GM23338 (cell line): ENCODE results near the gene SGSM1. TPM values are rescaled to one million over a fixed set of nuclear protein-coding genes. Genes with fewer than 3 reads are reported as not detected.
"Not testable (repeated sequence)": the region's sequence is repeated elsewhere in the genome, so short reads cannot be mapped to it uniquely, and the experiment has no call there.

Experiments used
- ATAC-seq: fragments of 200-7000 bp; cut with Tn5 transposase; 3 replicates; pipeline ENCODE4 v1.9.1; 2020
- DNase-seq: peaks from one replicate; pipeline ENCODE4 v3.0.0-alpha.2; 2015; ENCODE audit warnings: low spot score
- H2AFZ ChIP-seq: fragments of 200-600 bp; sonication (generic); 2 replicates; pipeline ENCODE4 v1.8.0; 2016; ENCODE audit warnings: antibody characterized with exemption, mild to moderate bottlenecking, moderate library complexity
- H3F3A ChIP-seq: fragments of 200-600 bp; sonication (generic); replicated peaks from 2 replicates; pipeline ENCODE4 v1.8.0; 2017; ENCODE audit warnings: antibody characterized with exemption, mixed run types, low read depth
- H3K27ac ChIP-seq: fragments of 200-600 bp; sonication (generic); 2 replicates; pipeline ENCODE4 v1.6.1; 2016; ENCODE audit warnings: low read depth
- H3K27me3 ChIP-seq: fragments of 200-600 bp; sonication (generic); 2 replicates; pipeline ENCODE4 v1.8.0; 2016; ENCODE audit warnings: mild to moderate bottlenecking, mixed run types, moderate library complexity; ENCODE audit not compliant: insufficient read depth
- H3K36me3 ChIP-seq: fragments of 200-600 bp; sonication (generic); 2 replicates; pipeline ENCODE4 v1.8.0; 2016; ENCODE audit warnings: mild to moderate bottlenecking; ENCODE audit not compliant: insufficient read depth
- H3K4me1 ChIP-seq: fragments of 200-600 bp; sonication (generic); 2 replicates; pipeline ENCODE4 v1.8.0; 2016; ENCODE audit warnings: mild to moderate bottlenecking, moderate library complexity; ENCODE audit not compliant: insufficient read depth
- H3K4me2 ChIP-seq: fragments of 200-600 bp; sonication (generic); 2 replicates; pipeline ENCODE4 v1.7.1; 2017; ENCODE audit warnings: mixed run types
- H3K4me3 ChIP-seq: fragments of 200-600 bp; sonication (generic); 2 replicates; pipeline ENCODE4 v1.6.1; 2016; ENCODE audit warnings: mixed run types
- H3K79me2 ChIP-seq: fragments of 200-600 bp; sonication (generic); replicated peaks from 2 replicates; pipeline ENCODE4 v1.8.0; 2017; ENCODE audit warnings: mild to moderate bottlenecking; ENCODE audit not compliant: insufficient read depth
- H3K9me2 ChIP-seq: fragments of 200-600 bp; sonication (generic); 2 replicates; pipeline ENCODE4 v1.8.0; 2017; ENCODE audit not compliant: insufficient read depth
- H4K20me1 ChIP-seq: fragments of 200-600 bp; sonication (generic); replicated peaks from 2 replicates; pipeline ENCODE4 v1.8.0; 2017; ENCODE audit warnings: mild to moderate bottlenecking; ENCODE audit not compliant: insufficient read depth
- H3K27ac Mint-ChIP-seq: 2 replicates; pipeline ENCODE4 v1.8.0; 2020; ENCODE audit warnings: inconsistent platforms, mild to moderate bottlenecking, moderate library complexity, mixed read lengths
- H3K27me3 Mint-ChIP-seq: 3 replicates; pipeline ENCODE4 v1.8.0; 2022; ENCODE audit warnings: low read depth, mild to moderate bottlenecking, moderate library complexity, mixed read lengths, inconsistent platforms; ENCODE audit not compliant: insufficient read depth, poor library complexity
- H3K36me3 Mint-ChIP-seq: 3 replicates; pipeline ENCODE4 v1.8.0; 2021; ENCODE audit warnings: low read depth, mild to moderate bottlenecking, inconsistent platforms, moderate library complexity, mixed read lengths
- H3K4me1 Mint-ChIP-seq: 3 replicates; pipeline ENCODE4 v1.8.0; 2020; ENCODE audit warnings: mild to moderate bottlenecking, inconsistent platforms, mixed read lengths
- H3K4me3 Mint-ChIP-seq: 3 replicates; pipeline ENCODE4 v1.8.0; 2021; ENCODE audit warnings: moderate library complexity, mild to moderate bottlenecking, inconsistent platforms, mixed read lengths
- H3K9me3 Mint-ChIP-seq: 3 replicates; pipeline ENCODE4 v1.8.0; 2020; ENCODE audit warnings: moderate library complexity, mild to moderate bottlenecking, inconsistent platforms, mixed read lengths
- CREB1 ChIP-seq: fragments of 250-450 bp; sonication (Bioruptor Pico); IDR thresholded peaks from 2 replicates; pipeline ENCODE4 v1.5.0; 2020; ENCODE audit warnings: low read depth, mild to moderate bottlenecking, moderate library complexity
- CTCF ChIP-seq, 2 experiments: fragments of 200-600 bp in 1 of 2; sonication (generic) in 1 of 2; conservative IDR thresholded peaks; 2 replicates each; pipeline versions ENCODE4 v1.5.1 to v1.6.1; 2016 to 2017; ENCODE audit warnings: antibody characterized with exemption in 2 of 2, low read depth in 2 of 2, mild to moderate bottlenecking in 2 of 2, moderate library complexity in 1 of 2
- NANOG ChIP-seq: IDR thresholded peaks from 2 replicates; pipeline ENCODE4 v1.6.1; 2016; ENCODE audit warnings: antibody characterized with exemption, borderline replicate concordance
- POLR2AphosphoS5 ChIP-seq: IDR thresholded peaks from 2 replicates; pipeline ENCODE4 v1.6.1; 2016; ENCODE audit warnings: antibody characterized with exemption, low read depth
- REST ChIP-seq: IDR thresholded peaks from one replicate; pipeline ENCODE4 v1.6.1; 2018; ENCODE audit warnings: antibody characterized with exemption; ENCODE audit not compliant: unreplicated experiment
- STAT1 ChIP-seq: IDR thresholded peaks from one replicate; pipeline ENCODE4 v1.6.1; 2016; ENCODE audit warnings: antibody characterized with exemption; ENCODE audit not compliant: unreplicated experiment
- ZNF114 ChIP-seq: fragments of 250-450 bp; sonication (Bioruptor Pico); IDR thresholded peaks from 2 replicates; pipeline ENCODE4 v1.5.0; 2020; ENCODE audit warnings: mild to moderate bottlenecking, moderate library complexity
- ZNF331 ChIP-seq: fragments of 250-450 bp; sonication (Bioruptor Pico); IDR thresholded peaks from 2 replicates; pipeline ENCODE4 v1.5.0; 2020; ENCODE audit warnings: low read depth, mild to moderate bottlenecking, moderate library complexity
- ZNF462 ChIP-seq: fragments of 250-450 bp; sonication (Bioruptor Pico); IDR thresholded peaks from 2 replicates; pipeline ENCODE4 v1.5.0; 2020; ENCODE audit warnings: mild to moderate bottlenecking, moderate library complexity
- polyA plus RNA-seq: library from polyadenylated mRNA; unstranded; fragments of >200 nt; fragmentation: Nextera tagmentation; extraction: Ambion mirVana; gene quantifications from 2 replicates; pipeline ENCODE4 v1.2.1, GENCODE V29; 2016
- total RNA-seq: library from RNA; depleted of rRNA; stranded (reverse); fragments of >200 nt; shearing (Covaris generic); gene quantifications from 2 replicates; pipeline ENCODE4 v1.2.3, GENCODE V29; 2014

Gene SGSM1
- total and polyA plus RNA-seq, 2 experiments from 2014 or later, result 4.7 to 5.4 TPM

GRCh38 chr22:24905909-24906308 lies 99.9 kb downstream of the SGSM1 start (continued):
- no peak for TF ChIP-seq CTCF (conservative IDR thresholded peaks at IDR 0.05; ENCODE audit: low read depth in 2 of 2)
- TF ChIP-seq REST, result no peak
- TF ChIP-seq CREB1 (CRISPR knock-in tag), result no peak
- no peak for TF ChIP-seq ZNF114 (CRISPR knock-in tag)

GRCh38 chr22:24907101-24907500 lies 101.1 kb downstream of the SGSM1 start:
- not testable (repeated sequence) for H3K27me3 Mint-ChIP-seq, H3K27me3 ChIP-seq, H3K4me3 Mint-ChIP-seq, H3F3A ChIP-seq, ATAC-seq, H3K4me1 Mint-ChIP-seq, H3K4me1 ChIP-seq, H3K36me3 ChIP-seq, DNase-seq, H4K20me1 ChIP-seq, H3K27ac ChIP-seq, H3K9me2 ChIP-seq, H3K79me2 ChIP-seq, H2AFZ ChIP-seq, H3K27ac Mint-ChIP-seq, H3K4me2 ChIP-seq, H3K4me3 ChIP-seq
- Mint-ChIP-seq H3K9me3 (peaks cover 23% of the 10 kb centered on the region; the same call in 2 of the 3 replicates), H3K36me3 (peaks cover 41% of the 10 kb centered on the region)

GRCh38 chr22:24920029-24920428 lies 114.0 kb downstream of the SGSM1 start:
- peaks cover 3% of the 10 kb centered on the region; the same call in 2 of the 3 replicates for H3K9me3 Mint-ChIP-seq
- no peak overlapping the region for H3K4me2 ChIP-seq
- H3K79me2 ChIP-seq, result no peaks in the 10 kb centered on the region
- DNase-seq, result no peak
- no peaks in the 10 kb centered on the region for H4K20me1 ChIP-seq
- no peak overlapping the region for H2AFZ ChIP-seq
- H3K36me3 Mint-ChIP-seq, result no peaks in the 10 kb centered on the region
- no peaks in the 10 kb centered on the region for H3K9me2 ChIP-seq
- H3K27me3 Mint-ChIP-seq, result no peaks in the 10 kb centered on the region
- H3K27ac Mint-ChIP-seq, result no peak overlapping the region
- H3F3A ChIP-seq, result no peaks in the 10 kb centered on the region
- H3K4me3 ChIP-seq, result no peak overlapping the region
- H3K4me1 ChIP-seq, result no peaks in the 10 kb centered on the region
- H3K36me3 ChIP-seq, result no peaks in the 10 kb centered on the region
- H3K4me3 Mint-ChIP-seq, result no peak overlapping the region
- ATAC-seq, result no peak
- H3K27me3 ChIP-seq, result no peaks in the 10 kb centered on the region
- H3K4me1 Mint-ChIP-seq, result no peaks in the 10 kb centered on the region
- no peak overlapping the region for H3K27ac ChIP-seq
- TF ChIP-seq ZNF331 (CRISPR knock-in tag), result no peak
- no peak for TF ChIP-seq STAT1
- TF ChIP-seq POLR2AphosphoS5, result no peak
- no peak for TF ChIP-seq ZNF462
- no peak for TF ChIP-seq CREB1 (CRISPR knock-in tag)
- TF ChIP-seq NANOG, result no peak
